Measurements from ENCODE around the gene PIGX.

The PIGX gene

DNA sequence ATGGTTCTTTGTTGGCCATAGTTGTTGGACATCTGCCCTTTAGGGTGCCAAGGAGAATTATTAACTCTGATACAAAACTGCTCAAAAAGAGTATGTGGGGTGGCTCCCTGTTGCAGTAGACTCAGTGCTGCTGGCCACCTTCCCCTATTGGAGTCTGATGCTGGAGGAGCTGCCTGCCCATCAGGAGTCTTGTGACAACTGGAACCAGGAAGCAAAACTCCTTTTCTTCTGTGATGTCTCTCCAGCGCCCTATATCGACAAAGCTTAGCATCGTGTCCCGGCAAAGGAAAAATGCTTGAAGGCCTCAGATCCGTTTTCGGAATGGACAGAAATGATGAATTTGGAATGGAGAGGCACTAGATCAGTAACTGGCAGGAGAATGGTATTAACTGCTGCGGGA is 51.0 kb downstream of the PIGX start:
- no peak for DNase-seq

DNA sequence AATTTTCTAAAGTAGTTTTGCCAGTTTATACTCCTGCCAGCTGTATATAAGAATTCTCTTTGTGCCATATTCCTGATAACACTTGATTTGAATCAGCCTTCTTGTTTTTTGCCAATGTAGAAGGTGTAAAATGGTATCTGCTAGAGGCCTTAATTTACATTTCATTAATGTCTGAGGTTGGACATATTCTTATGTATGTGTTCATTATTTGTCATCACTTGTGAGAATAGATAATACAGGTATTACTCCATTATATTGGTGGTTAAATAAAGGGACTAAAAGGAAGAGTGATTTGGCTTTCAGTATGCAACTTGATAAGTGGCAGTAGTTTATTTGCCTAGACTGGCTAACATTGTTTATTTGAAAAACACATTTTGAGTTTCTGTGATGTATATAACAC is 53.3 kb downstream of the PIGX start:
- DNase-seq = no peak

DNA sequence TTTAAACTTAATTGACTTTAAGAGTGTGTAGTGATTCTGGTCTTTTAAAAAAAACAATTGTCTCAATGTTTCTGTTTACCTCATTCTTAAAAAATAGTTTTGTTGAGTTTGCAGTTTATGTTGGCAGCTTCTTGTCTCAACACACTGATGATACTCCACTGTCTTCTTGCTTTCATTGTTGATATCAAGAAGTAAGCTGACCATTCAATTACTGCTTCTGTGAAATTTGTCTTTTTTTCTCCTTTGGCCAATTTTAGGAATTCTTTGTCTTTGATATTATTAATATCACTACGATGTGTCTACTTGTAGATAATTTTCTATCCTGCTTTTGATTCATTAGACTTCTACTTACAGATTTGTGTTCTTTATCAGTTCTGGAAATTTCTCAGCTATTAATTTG is 58.9 kb downstream of the PIGX start:
- no peak for DNase-seq

DNA sequence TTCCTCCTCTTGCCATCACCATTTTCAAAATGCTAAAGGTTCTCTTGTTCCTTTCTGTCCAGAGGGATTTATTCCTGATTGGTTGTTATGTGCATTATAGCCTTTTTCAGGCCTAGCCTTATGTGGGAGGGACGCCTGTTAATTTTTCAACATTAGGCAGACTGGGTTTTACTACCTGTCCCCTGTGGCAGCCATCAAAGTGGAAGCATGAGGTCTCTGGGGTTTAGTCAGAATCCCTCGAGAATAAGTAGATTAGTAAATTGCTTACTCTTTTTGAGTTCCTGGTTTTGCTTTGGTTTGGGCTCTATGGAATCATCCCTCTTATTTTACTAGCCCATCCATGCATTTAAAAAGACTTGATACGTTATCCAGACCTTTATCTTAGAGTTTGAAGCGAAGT is 59.9 kb downstream of the PIGX start:
- no peak for DNase-seq

DNA sequence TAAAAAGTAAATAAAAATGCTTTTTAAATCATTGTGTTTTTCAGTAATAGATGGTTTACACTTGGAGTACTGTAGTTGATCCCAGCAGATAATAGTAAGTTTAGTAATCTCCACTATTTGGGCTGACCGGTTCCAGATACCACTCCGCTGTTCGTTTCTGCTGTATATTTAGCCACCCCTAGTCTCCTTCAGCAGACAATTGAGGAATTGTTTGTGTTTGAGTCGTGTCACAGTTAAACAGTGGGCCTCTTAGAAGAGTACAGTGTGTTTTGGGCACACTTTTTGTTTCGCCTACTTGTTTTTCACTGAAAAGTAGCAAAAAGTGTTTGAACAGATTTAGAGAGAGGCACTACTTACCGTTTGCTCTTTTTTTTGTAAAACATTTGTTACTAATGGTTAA is 60.7 kb downstream of the PIGX start:
- DNase-seq = no peak

DNA sequence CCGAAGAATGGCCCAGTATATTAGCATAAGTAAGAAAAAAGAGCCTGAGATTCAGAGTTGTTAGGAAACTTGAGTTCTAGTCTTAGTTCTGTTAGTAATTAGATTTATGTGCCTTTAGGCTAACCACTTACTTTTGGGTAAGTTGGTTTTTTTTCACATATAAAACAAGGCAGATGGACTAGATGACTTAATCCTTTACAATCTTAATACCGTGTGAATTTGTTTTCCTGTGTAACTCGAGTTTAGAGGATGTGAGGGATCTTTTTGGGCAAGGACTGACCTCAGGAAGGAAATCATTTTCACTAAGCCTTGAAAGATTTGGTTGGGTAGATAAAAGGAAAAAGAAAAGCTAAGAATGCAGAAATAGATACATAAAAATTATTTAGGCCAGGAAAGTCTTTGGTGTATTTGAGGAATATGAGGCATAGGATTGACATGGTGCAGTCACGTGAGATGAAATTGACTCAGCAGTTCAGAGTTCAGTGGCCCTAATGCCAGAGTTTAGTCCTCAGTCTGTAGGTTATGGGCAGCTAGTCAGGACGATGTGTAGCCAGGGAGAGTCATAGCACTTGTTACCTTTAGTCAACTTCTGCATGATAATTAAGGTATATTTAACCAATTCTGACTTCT is 62.1 kb downstream of the PIGX start:
- no peak for DNase-seq

DNA sequence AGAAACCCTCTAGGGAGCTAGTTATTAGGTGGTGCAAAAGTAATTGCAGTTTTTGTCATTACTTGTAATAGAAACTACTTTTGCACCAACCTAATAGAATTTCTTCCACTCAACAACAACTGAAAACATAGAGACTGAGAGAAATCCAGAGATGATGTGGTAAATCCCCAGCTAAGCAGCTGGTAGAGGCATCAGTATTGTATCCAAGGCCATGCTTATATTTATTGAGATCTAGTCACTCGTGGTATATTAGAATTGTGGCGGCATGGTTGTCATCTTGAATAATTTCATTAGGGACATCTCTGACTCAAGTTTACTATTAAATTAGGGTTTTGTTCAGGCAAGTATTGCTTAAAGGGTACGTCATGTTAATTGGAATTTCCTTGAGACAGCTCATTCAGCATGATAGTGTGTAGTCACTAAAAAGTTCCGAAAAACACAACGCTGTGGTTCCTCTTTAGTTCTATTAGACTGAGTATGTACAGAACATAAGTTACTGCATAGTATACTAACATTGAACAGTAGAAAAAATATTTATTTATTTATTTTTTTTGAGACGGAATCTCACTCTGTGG is 62.8 kb downstream of the PIGX start:
- no peak for DNase-seq

DNA sequence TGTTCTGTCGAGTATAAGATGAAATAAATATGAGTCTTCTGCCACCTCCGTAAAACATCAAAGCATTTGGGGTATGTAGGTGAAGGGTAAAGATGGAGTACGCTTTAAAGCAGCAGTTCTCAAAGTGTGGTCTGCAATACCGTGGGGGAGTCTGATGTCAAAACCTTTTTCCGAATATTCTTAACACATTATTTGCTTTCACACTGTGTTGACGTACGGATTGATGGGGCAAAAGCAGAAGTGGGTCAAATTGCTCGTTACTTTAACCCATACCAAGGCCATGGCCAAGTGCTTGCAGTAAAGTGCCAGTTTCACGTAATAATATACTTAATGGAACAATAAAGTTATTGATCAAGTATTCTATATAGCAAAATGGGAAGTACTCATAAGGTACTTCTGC is 63.8 kb downstream of the PIGX start:
- no peak for DNase-seq

DNA sequence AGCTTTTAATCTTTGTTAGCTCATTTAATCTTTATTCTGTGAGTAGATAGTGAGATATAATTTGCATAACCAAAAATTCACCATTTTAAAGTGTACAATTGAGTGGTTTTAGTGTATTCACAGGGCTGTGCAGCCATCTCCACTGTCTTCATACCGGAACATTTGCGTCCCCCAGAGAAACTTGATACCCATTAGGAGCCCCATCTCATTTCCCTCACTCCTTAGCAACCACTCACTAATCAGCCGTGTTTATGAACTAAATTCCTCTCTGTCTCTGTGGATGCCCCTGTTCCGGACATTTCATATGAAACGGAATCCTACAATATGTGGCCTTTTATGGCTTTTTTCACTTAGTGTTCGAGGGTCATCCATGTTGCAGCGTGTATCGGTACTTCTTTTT is 65.7 kb downstream of the PIGX start:
- no peak for DNase-seq

DNA sequence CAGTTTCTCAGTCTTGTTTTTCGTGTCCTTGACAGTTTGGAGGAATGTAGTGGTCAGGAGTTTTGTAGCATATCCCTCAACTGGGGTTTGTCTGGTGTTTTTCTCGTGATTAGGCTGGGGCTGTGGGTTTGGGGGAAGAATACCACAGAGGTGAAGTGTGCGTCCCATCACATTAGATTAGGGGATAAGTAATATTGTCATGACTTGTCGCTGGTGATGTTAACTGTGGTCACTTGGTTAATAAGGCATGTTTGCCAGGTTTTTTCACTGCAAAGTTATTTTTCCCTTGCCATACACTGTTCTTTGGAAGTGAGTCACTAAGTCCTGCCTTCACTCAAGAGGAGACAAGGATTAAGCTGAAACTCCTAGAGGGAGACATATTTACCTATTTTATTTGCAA is 66.6 kb downstream of the PIGX start:
- no peak for DNase-seq

DNA sequence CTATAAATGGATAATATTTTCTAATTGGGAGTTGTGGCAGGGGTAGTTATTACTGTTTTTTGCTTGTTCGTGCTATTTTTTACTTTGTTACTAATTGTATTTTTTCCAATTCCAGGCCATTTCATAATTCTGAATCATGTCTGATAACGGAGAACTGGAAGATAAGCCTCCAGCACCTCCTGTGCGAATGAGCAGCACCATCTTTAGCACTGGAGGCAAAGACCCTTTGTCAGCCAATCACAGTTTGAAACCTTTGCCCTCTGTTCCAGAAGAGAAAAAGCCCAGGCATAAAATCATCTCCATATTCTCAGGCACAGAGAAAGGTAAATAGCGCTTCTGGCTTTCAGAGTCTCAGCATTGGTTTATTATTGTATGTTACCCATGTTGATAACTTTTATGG is 70.3 kb downstream of the PIGX start:
- no peak for DNase-seq
